Spleen (tissue), 7 donors: ENCODE results near the gene DLG2.

Experiments
- POLR2A ChIP-seq, 3 donors: fragments of 450-650 bp; IDR thresholded peaks; one replicate each; pipeline ENCODE4 v1.5.1; 2017; ENCODE audit warnings: antibody characterized with exemption in 3 of 3, mild to moderate bottlenecking in 1 of 3
- POLR2AphosphoS5 ChIP-seq, 3 donors: sonication (generic); formaldehyde crosslinking; IDR thresholded peaks; one replicate each; pipeline ENCODE4 v1.5.1; 2017; ENCODE audit warnings: antibody characterized with exemption in 3 of 3
- TF ChIP-seq, protein P1 (sequence below), 11 experiments: fragments of 200-600 bp in 7 of 11; fragments of 450-650 bp in 4 of 11; sonication (generic) in 4 of 11; IDR thresholded peaks in 8 of 11; conservative IDR thresholded peaks in 3 of 11; 1 replicate in 7 of 11; 2 replicates in 4 of 11; pipeline versions ENCODE4 v1.4.0 to v1.8.0; 2016 to 2021; ENCODE audit warnings: antibody characterized with exemption in 11 of 11, inconsistent platforms in 4 of 11, mild to moderate bottlenecking in 1 of 11
- donor health status: DM: no; HTN: no; CAD: no; lungs with moderate emphysema.
- donor health status: DM: no; HTN: no; CAD: no.
- donor health status: DM: no; HTN: no; CAD: no.

DNA sequence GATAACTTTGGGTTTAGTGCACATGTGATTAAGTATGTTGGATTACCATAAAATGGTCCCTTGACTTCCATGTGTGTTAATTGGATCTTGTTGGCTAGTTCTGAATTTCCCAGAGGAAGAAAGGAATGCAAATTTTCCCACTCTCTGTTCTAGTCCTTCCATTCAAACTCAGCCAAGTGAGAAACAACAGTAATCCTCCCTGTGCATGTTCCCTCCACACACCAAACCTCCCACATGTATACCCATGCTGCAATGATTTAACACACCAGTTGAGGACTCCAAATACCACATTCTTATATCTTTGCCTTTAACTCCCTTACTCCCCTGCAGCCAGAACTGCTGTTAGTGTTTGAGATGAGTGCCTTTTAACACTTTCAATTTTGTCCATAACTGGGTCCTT lies 1158.9 kb downstream of the DLG2 start:
- TF ChIP-seq POLR2A (IDR thresholded peaks at IDR 0.05): no peak
- TF ChIP-seq, protein P1, sequence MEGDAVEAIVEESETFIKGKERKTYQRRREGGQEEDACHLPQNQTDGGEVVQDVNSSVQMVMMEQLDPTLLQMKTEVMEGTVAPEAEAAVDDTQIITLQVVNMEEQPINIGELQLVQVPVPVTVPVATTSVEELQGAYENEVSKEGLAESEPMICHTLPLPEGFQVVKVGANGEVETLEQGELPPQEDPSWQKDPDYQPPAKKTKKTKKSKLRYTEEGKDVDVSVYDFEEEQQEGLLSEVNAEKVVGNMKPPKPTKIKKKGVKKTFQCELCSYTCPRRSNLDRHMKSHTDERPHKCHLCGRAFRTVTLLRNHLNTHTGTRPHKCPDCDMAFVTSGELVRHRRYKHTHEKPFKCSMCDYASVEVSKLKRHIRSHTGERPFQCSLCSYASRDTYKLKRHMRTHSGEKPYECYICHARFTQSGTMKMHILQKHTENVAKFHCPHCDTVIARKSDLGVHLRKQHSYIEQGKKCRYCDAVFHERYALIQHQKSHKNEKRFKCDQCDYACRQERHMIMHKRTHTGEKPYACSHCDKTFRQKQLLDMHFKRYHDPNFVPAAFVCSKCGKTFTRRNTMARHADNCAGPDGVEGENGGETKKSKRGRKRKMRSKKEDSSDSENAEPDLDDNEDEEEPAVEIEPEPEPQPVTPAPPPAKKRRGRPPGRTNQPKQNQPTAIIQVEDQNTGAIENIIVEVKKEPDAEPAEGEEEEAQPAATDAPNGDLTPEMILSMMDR (IDR thresholded peaks at IDR 0.05 in 8 of 11, conservative IDR thresholded peaks at IDR 0.05 in 3 of 11): no peak
- no peak for TF ChIP-seq POLR2AphosphoS5 (IDR thresholded peaks at IDR 0.05)
